ENCODE results near the gene CPA3.

The CPA3 gene

DNA sequence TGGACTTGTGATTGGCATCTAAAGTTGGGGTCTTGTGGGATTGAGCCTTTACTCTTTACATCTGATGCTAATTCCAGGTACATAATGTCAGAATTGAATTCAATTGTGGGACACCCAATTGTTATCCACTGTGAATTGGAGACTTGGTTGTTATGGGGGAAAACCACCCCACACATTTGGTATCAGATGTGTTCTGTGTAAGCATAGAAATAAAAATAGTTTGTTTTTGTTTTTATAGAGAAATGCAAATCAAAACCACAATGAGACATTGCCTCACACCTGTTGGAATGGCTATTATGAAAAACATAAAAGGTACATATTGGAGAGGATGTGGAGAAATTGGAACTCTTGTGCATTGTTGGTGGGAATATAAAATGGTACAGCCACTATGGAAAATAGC lies 58.5 kb downstream of the CPA3 start:
- TF ChIP-seq CTCF (IDR thresholded peaks at IDR 0.05; ENCODE audit: low read depth, low read length): no peak
- no peaks in the 10 kb centered on the region for H3K27me3 ChIP-seq (ENCODE audit: insufficient read depth, low read depth, severe bottlenecking)
- no peak overlapping the region for H3K4me3 ChIP-seq (ENCODE audit: low read depth, low read length)
- no peak overlapping the region for H3K27ac ChIP-seq
- DNase-seq: no peak
- H3K9me3 ChIP-seq (ENCODE audit: severe bottlenecking): no peaks in the 10 kb centered on the region
- H3K36me3 ChIP-seq: no peaks in the 10 kb centered on the region

DNA sequence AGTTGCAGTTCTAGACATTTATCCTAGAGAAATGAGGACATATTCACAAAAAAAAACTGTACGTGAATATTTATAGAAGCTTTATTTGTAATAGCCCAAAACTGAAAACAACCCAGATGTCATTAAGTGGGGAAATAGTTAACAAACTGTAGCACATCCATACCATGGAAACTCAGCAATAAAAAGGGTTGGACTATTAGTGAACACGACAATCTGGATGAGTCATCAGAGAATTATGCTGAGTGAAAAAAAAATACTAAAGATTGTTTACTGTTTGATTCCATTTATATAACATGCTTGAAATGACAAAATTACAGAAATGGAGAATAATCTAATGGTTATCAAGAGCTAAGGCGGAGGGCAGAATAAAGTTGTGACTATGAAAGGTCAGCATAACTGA lies 59.5 kb downstream of the CPA3 start:
- Histone ChIP-seq H3K9me3 (ENCODE audit: severe bottlenecking) (no peaks in the 10 kb centered on the region), H3K36me3 (no peaks in the 10 kb centered on the region), H3K4me3 (ENCODE audit: low read depth, low read length) (no peak overlapping the region), H3K27me3 (ENCODE audit: insufficient read depth, low read depth, severe bottlenecking) (no peaks in the 10 kb centered on the region), H3K27ac (no peak overlapping the region)
- no peak for DNase-seq
- TF ChIP-seq CTCF (IDR thresholded peaks at IDR 0.05; ENCODE audit: low read depth, low read length): no peak

GRCh38 chr3:148925845-148926244 lies 60.7 kb downstream of the CPA3 start:
- no peak overlapping the region for H3K4me3 ChIP-seq (ENCODE audit: low read depth, low read length)
- no peak overlapping the region for H3K27ac ChIP-seq
- no peak for TF ChIP-seq CTCF (IDR thresholded peaks at IDR 0.05; ENCODE audit: low read depth, low read length)
- H3K9me3 ChIP-seq (ENCODE audit: severe bottlenecking): no peaks in the 10 kb centered on the region
- no peaks in the 10 kb centered on the region for H3K36me3 ChIP-seq
- H3K27me3 ChIP-seq (ENCODE audit: insufficient read depth, low read depth, severe bottlenecking): no peaks in the 10 kb centered on the region
- DNase-seq: no peak

DNA sequence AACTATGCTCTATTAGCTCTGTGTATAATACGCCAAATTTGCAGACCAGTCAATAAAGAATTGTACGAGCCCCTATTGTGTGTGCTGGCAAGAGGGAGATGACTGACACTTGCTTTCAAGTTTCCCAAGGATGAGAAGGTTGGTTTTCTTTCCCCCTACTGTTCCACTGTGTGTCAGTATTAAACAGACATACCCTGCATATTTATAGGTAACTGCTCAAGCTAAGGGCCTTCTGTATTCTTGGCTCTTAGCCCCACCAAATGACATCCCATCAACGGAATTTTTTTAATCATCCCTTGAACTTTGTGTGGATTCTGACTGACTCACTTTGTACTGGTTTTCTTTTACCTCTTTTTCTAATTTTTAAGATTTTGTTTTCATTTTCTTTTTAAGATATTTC lies 65.7 kb downstream of the CPA3 start:
- Histone ChIP-seq H3K27me3 (ENCODE audit: insufficient read depth, low read depth, severe bottlenecking) (no peaks in the 10 kb centered on the region), H3K9me3 (ENCODE audit: severe bottlenecking) (no peaks in the 10 kb centered on the region), H3K36me3 (no peaks in the 10 kb centered on the region), H3K4me3 (ENCODE audit: low read depth, low read length) (no peak overlapping the region), H3K27ac (no peak overlapping the region)
- no peak for TF ChIP-seq CTCF (IDR thresholded peaks at IDR 0.05; ENCODE audit: low read depth, low read length)
- DNase-seq: no peak

GRCh38 chr3:148931574-148931973 lies 66.5 kb downstream of the CPA3 start:
- Histone ChIP-seq H3K4me3 (ENCODE audit: low read depth, low read length) (no peak overlapping the region), H3K27ac (no peak overlapping the region), H3K36me3 (no peaks in the 10 kb centered on the region), H3K9me3 (ENCODE audit: severe bottlenecking) (no peaks in the 10 kb centered on the region), H3K27me3 (ENCODE audit: insufficient read depth, low read depth, severe bottlenecking) (no peaks in the 10 kb centered on the region)
- TF ChIP-seq CTCF (IDR thresholded peaks at IDR 0.05; ENCODE audit: low read depth, low read length): no peak
- DNase-seq: no peak

DNA sequence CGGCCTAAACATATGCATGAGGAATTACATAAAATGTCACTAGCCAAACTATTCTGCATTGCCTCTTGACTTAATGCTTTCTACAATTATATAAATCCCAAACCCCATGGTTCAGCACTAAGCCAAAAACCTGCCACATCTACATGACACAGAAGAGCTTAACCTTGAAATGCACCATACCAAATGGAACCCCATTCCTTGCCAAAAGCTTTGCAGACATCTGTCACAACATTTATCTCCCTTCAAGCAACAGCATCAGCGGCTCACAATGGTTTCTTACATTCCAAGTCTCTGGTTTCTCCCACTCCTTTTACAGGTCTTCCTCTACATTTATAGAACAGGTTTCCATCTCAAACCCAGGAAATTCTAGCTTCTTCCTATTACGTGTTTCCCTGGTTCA lies 67.9 kb downstream of the CPA3 start:
- H3K27me3 ChIP-seq (ENCODE audit: insufficient read depth, low read depth, severe bottlenecking): no peaks in the 10 kb centered on the region
- no peaks in the 10 kb centered on the region for H3K9me3 ChIP-seq (ENCODE audit: severe bottlenecking)
- DNase-seq: no peak
- no peak overlapping the region for H3K4me3 ChIP-seq (ENCODE audit: low read depth, low read length)
- TF ChIP-seq CTCF (IDR thresholded peaks at IDR 0.05; ENCODE audit: low read depth, low read length): no peak
- no peaks in the 10 kb centered on the region for H3K36me3 ChIP-seq
- no peak overlapping the region for H3K27ac ChIP-seq
